GM12873 (cell line): ENCODE data around the gene SLC8A1.

Source experiments
- TF ChIP-seq, protein P1 (sequence below): IDR thresholded peaks from 2 replicates; pipeline ENCODE4 v1.5.1; 2012; ENCODE audit warnings: low read depth, mild to moderate bottlenecking, moderate library complexity, low read length, control low read depth; ENCODE audit not compliant: insufficient read depth; ENCODE audit errors: missing control alignments

The SLC8A1 gene

DNA sequence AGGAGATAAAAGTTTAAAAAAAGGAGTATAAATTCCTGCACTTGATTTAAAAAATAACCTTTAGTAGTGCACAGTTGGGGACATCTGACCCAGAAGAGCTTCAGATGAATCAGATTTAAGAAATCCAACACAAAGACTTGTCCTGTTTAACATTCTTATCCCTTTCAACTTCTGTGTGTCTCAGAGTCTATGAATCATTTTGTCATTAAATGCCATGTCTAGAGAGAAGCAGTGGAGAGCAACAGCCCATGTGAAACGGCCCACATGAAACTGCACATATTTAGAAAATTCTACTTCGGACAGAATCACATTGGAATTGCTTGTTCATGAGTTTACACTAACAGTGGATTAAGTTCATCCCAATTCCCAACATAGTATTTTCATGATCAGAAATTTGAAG is 278.6 kb downstream of the SLC8A1 start:
- TF ChIP-seq, protein P1, sequence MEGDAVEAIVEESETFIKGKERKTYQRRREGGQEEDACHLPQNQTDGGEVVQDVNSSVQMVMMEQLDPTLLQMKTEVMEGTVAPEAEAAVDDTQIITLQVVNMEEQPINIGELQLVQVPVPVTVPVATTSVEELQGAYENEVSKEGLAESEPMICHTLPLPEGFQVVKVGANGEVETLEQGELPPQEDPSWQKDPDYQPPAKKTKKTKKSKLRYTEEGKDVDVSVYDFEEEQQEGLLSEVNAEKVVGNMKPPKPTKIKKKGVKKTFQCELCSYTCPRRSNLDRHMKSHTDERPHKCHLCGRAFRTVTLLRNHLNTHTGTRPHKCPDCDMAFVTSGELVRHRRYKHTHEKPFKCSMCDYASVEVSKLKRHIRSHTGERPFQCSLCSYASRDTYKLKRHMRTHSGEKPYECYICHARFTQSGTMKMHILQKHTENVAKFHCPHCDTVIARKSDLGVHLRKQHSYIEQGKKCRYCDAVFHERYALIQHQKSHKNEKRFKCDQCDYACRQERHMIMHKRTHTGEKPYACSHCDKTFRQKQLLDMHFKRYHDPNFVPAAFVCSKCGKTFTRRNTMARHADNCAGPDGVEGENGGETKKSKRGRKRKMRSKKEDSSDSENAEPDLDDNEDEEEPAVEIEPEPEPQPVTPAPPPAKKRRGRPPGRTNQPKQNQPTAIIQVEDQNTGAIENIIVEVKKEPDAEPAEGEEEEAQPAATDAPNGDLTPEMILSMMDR, result no peak

DNA sequence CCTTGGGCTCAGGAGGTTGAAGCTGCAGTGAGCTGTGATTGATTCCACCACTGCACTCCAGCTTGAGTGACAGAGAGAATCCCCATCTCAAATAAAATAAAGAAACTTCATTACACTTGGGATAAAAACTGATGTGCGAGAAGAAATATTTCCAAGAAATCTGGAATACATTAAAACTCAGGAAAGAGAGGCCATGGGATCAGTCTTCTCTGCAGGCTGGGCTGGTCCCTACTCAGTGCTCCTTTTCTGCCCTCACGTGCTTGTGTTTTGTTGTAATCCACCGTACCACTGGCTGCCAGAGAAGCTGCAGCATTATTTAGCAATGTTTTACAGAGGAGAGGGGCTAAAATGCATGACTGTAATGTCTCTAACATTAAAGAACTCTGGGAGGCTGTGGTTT is 282.0 kb downstream of the SLC8A1 start:
- TF ChIP-seq, protein P1, result no peak

DNA sequence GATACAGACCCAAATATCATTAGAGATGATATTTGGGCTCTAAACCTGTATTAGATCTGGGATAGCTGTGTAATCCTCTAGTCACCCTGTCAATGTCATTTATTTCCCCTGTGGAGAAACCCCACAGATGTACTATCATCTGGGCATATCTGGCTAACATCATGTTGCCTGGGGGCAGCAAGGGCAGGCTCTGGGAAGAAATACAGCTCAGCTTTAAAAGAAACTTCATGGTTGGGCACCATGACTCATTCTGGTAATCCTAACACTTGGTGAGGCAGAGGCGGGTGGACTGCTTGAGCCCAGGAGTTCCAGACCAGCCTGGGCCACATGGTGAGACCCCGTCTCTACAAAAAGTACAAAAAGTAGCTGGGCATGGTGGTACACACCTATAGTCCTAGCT is 282.5 kb downstream of the SLC8A1 start:
- TF ChIP-seq, protein P1, result no peak

DNA sequence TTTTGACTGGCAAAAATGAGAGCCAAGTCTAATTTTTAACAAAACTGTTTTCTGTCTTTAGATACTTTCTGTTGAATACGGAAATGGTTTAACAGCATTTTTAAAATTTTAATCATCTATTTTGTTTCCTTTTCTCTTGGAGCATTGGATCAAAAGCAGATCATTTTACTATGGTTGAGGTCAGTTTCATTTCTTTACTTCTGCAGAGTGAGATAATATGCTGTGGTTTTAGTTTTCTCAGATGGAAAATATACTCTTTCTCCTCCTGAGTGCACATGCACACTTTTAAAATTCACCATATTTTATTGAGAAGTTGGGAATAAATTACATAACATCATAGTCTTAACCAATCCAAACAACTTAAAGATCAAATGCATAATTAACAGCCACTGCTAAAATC is 283.3 kb downstream of the SLC8A1 start:
- TF ChIP-seq, protein P1, result no peak

DNA sequence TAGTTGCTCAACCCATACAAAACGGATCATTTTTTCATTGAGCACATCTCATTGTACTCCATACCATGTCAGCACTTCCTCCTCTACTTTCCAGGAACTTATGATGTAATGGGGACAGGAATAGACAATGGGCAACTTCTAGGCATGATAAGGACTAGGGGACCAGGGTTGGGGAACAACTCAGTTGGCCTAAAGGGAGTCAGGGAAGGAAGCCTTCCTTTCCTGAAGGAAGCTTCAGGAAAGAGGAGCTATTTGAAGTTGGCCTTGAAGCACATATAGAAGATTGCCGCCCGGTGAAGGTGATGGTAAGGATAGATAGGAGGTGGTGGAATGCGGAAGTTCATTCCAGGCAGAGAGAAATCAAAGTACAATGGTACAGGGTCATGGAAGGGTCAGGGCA is 283.9 kb downstream of the SLC8A1 start:
- TF ChIP-seq, protein P1, result no peak

DNA sequence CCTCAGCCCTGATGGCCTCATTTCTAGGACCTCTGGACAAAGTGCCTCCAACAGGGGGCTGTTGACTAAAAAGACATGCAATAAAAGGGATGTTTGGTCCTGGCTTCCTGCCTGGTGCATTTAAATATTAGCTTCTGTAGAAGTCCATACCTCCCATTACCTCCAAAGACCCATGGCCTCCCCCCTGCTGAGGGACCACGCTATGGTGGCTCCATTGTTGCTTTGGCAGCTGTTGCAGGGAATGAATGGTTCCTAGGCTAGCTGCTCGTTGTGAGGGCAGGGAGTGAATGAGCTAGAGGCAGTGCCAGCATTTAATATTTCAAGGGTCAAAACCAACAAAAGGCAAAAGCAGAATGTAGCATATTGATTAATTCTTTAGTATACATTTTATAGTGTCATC is 285.9 kb downstream of the SLC8A1 start:
- TF ChIP-seq, protein P1, result no peak

DNA sequence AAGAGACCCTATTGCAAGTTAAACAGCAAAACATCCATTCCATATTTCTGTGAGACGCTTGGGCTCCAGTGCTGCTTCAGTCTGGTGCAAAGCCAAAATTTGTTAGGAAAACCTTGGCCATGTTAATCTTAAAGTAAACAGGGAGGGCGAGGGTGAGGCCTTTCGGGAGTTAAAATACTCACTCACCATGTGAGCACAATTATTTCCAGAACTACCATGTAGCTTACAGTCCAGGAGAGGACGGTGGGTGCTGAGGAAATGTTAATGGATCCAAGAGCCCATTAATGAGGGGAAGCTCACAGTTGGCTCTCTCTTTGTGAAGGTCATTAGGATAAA is 286.4 kb downstream of the SLC8A1 start:
- TF ChIP-seq, protein P1, result no peak
